HUES64 (cell line): Measurements from ENCODE around the gene CMKLR1.

Source experiments
- H3K27ac ChIP-seq: 2 replicates; pipeline ENCODE4 v1.7.0; 2013; ENCODE audit warnings: low read depth, low read length, inconsistent platforms
- H3K27me3 ChIP-seq: 2 replicates; pipeline ENCODE4 v1.6.1; 2013; ENCODE audit warnings: mild to moderate bottlenecking, low read length; ENCODE audit not compliant: insufficient read depth
- H3K36me3 ChIP-seq: 2 replicates; pipeline ENCODE4 v1.6.1; 2013; ENCODE audit warnings: mild to moderate bottlenecking, low read length; ENCODE audit not compliant: insufficient read depth
- H3K4me1 ChIP-seq: 2 replicates; pipeline ENCODE4 v1.6.1; 2013; ENCODE audit warnings: mild to moderate bottlenecking, low read length, moderate library complexity; ENCODE audit not compliant: insufficient read depth
- H3K4me3 ChIP-seq: 2 replicates; pipeline ENCODE4 v1.5.1; 2013; ENCODE audit warnings: mild to moderate bottlenecking, low read length, moderate library complexity
- H3K9ac ChIP-seq: 2 replicates; pipeline ENCODE4 v1.6.1; 2013; ENCODE audit warnings: mild to moderate bottlenecking, low read depth, low read length
- H3K9me3 ChIP-seq: 2 replicates; pipeline ENCODE4 v1.6.1; 2013; ENCODE audit warnings: low read depth, low read length; ENCODE audit not compliant: insufficient read depth
- WGBS: fragments of 150-250, 120-280 bp; methylation state at CpG from one replicate; pipeline ENCODE4 v1.1.7; 2013; ENCODE audit warnings: missing lambda C conversion rate; 5-methylcytosine and 5-hydroxymethylcytosine counted together

Gene CMKLR1

GRCh38 chr12:108312693-108313189, 26.4 kb downstream of the CMKLR1 start:
- no peaks in the 10 kb centered on the region for H3K9me3 ChIP-seq
- no peak overlapping the region for H3K27ac ChIP-seq
- H3K4me3 ChIP-seq: no peak overlapping the region
- no peak overlapping the region for H3K9ac ChIP-seq
- H3K27me3 ChIP-seq: no peaks in the 10 kb centered on the region
- H3K4me1 ChIP-seq: peaks cover 18% of the 10 kb centered on the region
- WGBS: 64% methylated on average over 5 of the region's 5 CpGs
- no peaks in the 10 kb centered on the region for H3K36me3 ChIP-seq

- 89% methylated on average over 7 of the region's 7 CpGs for WGBS
- no peak overlapping the region for H3K4me3 ChIP-seq
- H3K36me3 ChIP-seq: no peaks in the 10 kb centered on the region
- no peaks in the 10 kb centered on the region for H3K27me3 ChIP-seq
- H3K27ac ChIP-seq: no peak overlapping the region
- no peaks in the 10 kb centered on the region for H3K9me3 ChIP-seq
- H3K9ac ChIP-seq: no peak overlapping the region
- H3K4me1 ChIP-seq: peaks cover 18% of the 10 kb centered on the region
Observed at GRCh38 chr12:108312073-108312659, 26.9 kb downstream of the CMKLR1 start.

- no peaks in the 10 kb centered on the region for H3K36me3 ChIP-seq
- H3K27me3 ChIP-seq: no peaks in the 10 kb centered on the region
- peaks cover 18% of the 10 kb centered on the region for H3K4me1 ChIP-seq
- no peak overlapping the region for H3K4me3 ChIP-seq
- no peak overlapping the region for H3K9ac ChIP-seq
- no peak overlapping the region for H3K27ac ChIP-seq
- WGBS: 92% methylated on average over 4 of the region's 4 CpGs
- H3K9me3 ChIP-seq: no peaks in the 10 kb centered on the region
Observed at GRCh38 chr12:108311605-108312004, 27.5 kb downstream of the CMKLR1 start.

- 88% methylated on average over 6 of the region's 6 CpGs for WGBS
- no peak overlapping the region for H3K27ac ChIP-seq
- no peak overlapping the region for H3K9ac ChIP-seq
- H3K4me1 ChIP-seq: peaks cover 15% of the 10 kb centered on the region; the same call in 1 of the 2 replicates
- no peaks in the 10 kb centered on the region for H3K27me3 ChIP-seq
- no peaks in the 10 kb centered on the region for H3K36me3 ChIP-seq
- H3K4me3 ChIP-seq: no peak overlapping the region
- no peaks in the 10 kb centered on the region for H3K9me3 ChIP-seq
Observed at GRCh38 chr12:108310489-108310888, 28.6 kb downstream of the CMKLR1 start.

GRCh38 chr12:108309674-108310312, 29.3 kb downstream of the CMKLR1 start:
- WGBS: 92% methylated on average over 2 of the region's 2 CpGs
- H3K4me3 ChIP-seq: no peak overlapping the region
- no peaks in the 10 kb centered on the region for H3K9me3 ChIP-seq
- no peak overlapping the region for H3K27ac ChIP-seq
- peaks cover 21% of the 10 kb centered on the region for H3K4me1 ChIP-seq
- no peaks in the 10 kb centered on the region for H3K27me3 ChIP-seq
- H3K9ac ChIP-seq: no peak overlapping the region
- no peaks in the 10 kb centered on the region for H3K36me3 ChIP-seq

- Histone ChIP-seq H3K9ac (no peak overlapping the region), H3K27me3 (no peaks in the 10 kb centered on the region), H3K4me1 (peaks cover 21% of the 10 kb centered on the region), H3K27ac (no peak overlapping the region), H3K9me3 (no peaks in the 10 kb centered on the region), H3K36me3 (no peaks in the 10 kb centered on the region), H3K4me3 (no peak overlapping the region)
- WGBS: 73% methylated on average over 10 of the region's 10 CpGs
Observed at GRCh38 chr12:108308395-108309085, 30.6 kb downstream of the CMKLR1 start.

GRCh38 chr12:108307006-108307405, 32.1 kb downstream of the CMKLR1 start:
- Histone ChIP-seq H3K36me3 (no peaks in the 10 kb centered on the region), H3K4me3 (no peak overlapping the region), H3K27ac (no peak overlapping the region), H3K4me1 (peaks cover 26% of the 10 kb centered on the region), H3K27me3 (no peaks in the 10 kb centered on the region), H3K9me3 (no peaks in the 10 kb centered on the region), H3K9ac (no peak overlapping the region)
- WGBS: 90% methylated on average over 7 of the region's 7 CpGs

- no peaks in the 10 kb centered on the region for H3K36me3 ChIP-seq
- H3K4me3 ChIP-seq: no peak overlapping the region
- no peaks in the 10 kb centered on the region for H3K9me3 ChIP-seq
- H3K27me3 ChIP-seq: no peaks in the 10 kb centered on the region
- no peak overlapping the region for H3K27ac ChIP-seq
- no peak overlapping the region for H3K9ac ChIP-seq
- peaks cover 26% of the 10 kb centered on the region for H3K4me1 ChIP-seq
- WGBS: 97% methylated on average over 3 of the region's 3 CpGs
Observed at GRCh38 chr12:108306506-108306905, 32.6 kb downstream of the CMKLR1 start.

- WGBS: 91% methylated on average over 10 of the region's 10 CpGs
- Histone ChIP-seq H3K36me3 (no peaks in the 10 kb centered on the region), H3K4me1 (peaks cover 26% of the 10 kb centered on the region), H3K27me3 (no peaks in the 10 kb centered on the region), H3K27ac (no peak overlapping the region), H3K9ac (no peak overlapping the region), H3K4me3 (no peak overlapping the region), H3K9me3 (no peaks in the 10 kb centered on the region)
Observed at GRCh38 chr12:108305991-108306501, 33.1 kb downstream of the CMKLR1 start.

- no peak overlapping the region for H3K27ac ChIP-seq
- H3K36me3 ChIP-seq: no peaks in the 10 kb centered on the region
- WGBS: 78% methylated on average over 9 of the region's 9 CpGs
- H3K9me3 ChIP-seq: no peaks in the 10 kb centered on the region
- H3K4me3 ChIP-seq: no peak overlapping the region
- no peaks in the 10 kb centered on the region for H3K27me3 ChIP-seq
- peaks cover 26% of the 10 kb centered on the region for H3K4me1 ChIP-seq
- no peak overlapping the region for H3K9ac ChIP-seq
Observed at GRCh38 chr12:108305520-108305919, 33.6 kb downstream of the CMKLR1 start.

GRCh38 chr12:108304633-108305032, 34.5 kb downstream of the CMKLR1 start:
- Histone ChIP-seq H3K36me3 (no peaks in the 10 kb centered on the region), H3K9ac (no peak overlapping the region), H3K27ac (no peak overlapping the region)

More at GRCh38 chr12:108304633-108305032, 34.5 kb downstream of the CMKLR1 start:
- no peaks in the 10 kb centered on the region for H3K27me3 ChIP-seq
- H3K9me3 ChIP-seq: no peaks in the 10 kb centered on the region
- WGBS: 67% methylated on average over 7 of the region's 7 CpGs
- peaks cover 26% of the 10 kb centered on the region for H3K4me1 ChIP-seq
- no peak overlapping the region for H3K4me3 ChIP-seq
